ENCODE data around the gene SLC35F3.

- no peak for TF ChIP-seq CTCF (IDR thresholded peaks at IDR 0.05; ENCODE audit: insufficient read depth, low read length, poor library complexity, severe bottlenecking)
- no peak for TF ChIP-seq EZH2phosphoT487 (conservative IDR thresholded peaks at IDR 0.05; ENCODE audit: low read length)
Measured at GRCh38 chr1:233912909-233913308, 8.4 kb downstream of the SLC35F3 start.
